Prostate gland (tissue), 2 donors: ENCODE data around the gene PDE1C. TPM values are rescaled to one million over a fixed set of nuclear protein-coding genes. Genes with fewer than 3 reads are reported as not detected.

ENCODE experiments used
- DNase-seq: peaks from one replicate; pipeline ENCODE4 v3.0.0-alpha.2; 2019; ENCODE audit warnings: low spot score
- H3K27ac ChIP-seq, 2 donors: fragments of 200-600 bp; sonication (generic); 2 replicates each; pipeline ENCODE4 v1.5.1; 2017 to 2019
- H3K27me3 ChIP-seq: fragments of 200-600 bp; sonication (generic); replicated peaks from 2 replicates; pipeline ENCODE4 v1.5.1; 2019; ENCODE audit not compliant: insufficient read depth
- H3K36me3 ChIP-seq, 2 donors: fragments of 200-600 bp; sonication (generic); 1 replicate in 1 of 2; 2 replicates in 1 of 2; pipeline versions ENCODE4 v1.5.1 to v1.8.1; 2017 to 2019
- H3K4me1 ChIP-seq: fragments of 200-600 bp; sonication (generic); replicated peaks from 2 replicates; pipeline ENCODE4 v1.5.1; 2019
- H3K4me3 ChIP-seq, 2 donors: fragments of 200-600 bp; sonication (generic); 2 replicates each; pipeline ENCODE4 v1.5.1; 2017 to 2019
- H3K9me3 ChIP-seq: fragments of 200-600 bp; sonication (generic); 2 replicates; pipeline ENCODE4 v1.5.1; 2017
- CTCF ChIP-seq, 4 experiments: fragments of 200-600 bp in 2 of 4; fragments of 450-650 bp in 2 of 4; sonication (generic) in 2 of 4; IDR thresholded peaks; 1 replicate in 3 of 4; 2 replicates in 1 of 4; pipeline ENCODE4 v1.5.1; 2016 to 2019; ENCODE audit warnings: antibody characterized with exemption in 4 of 4, mild to moderate bottlenecking in 2 of 4, moderate library complexity in 2 of 4
- POLR2A ChIP-seq: fragments of 450-650 bp; IDR thresholded peaks from one replicate; pipeline ENCODE4 v1.6.1; 2016; ENCODE audit warnings: antibody characterized with exemption, mild to moderate bottlenecking
- POLR2AphosphoS5 ChIP-seq: sonication (generic); formaldehyde crosslinking; IDR thresholded peaks from one replicate; pipeline ENCODE4 v1.6.1; 2017; ENCODE audit warnings: antibody characterized with exemption
- WGBS: methylation state at CpG from one replicate; pipeline ENCODE4 v1.1.5; 2018; 5-methylcytosine and 5-hydroxymethylcytosine counted together
- intact Hi-C: fragments of 100-400 bp; cut with DNase I; formaldehyde crosslinking; loops from one replicate; pipeline ENCODE4 v1.14.2; 2022
- total RNA-seq, 2 donors: library from RNA; depleted of rRNA; stranded (reverse); fragments of >200 nt; gene quantifications; one replicate each; pipeline ENCODE4 v1.1.0, GENCODE V29; 2016

PDE1C gene
- total RNA-seq, 2 donors from 2014 or later: 2.4 to 4.2 TPM

- Histone ChIP-seq H3K27me3 (no peaks in the 10 kb centered on the region), H3K9me3 (no peaks in the 10 kb centered on the region), H3K4me3 (no peak overlapping the region), H3K27ac (no peak overlapping the region), H3K4me1 (no peaks in the 10 kb centered on the region), H3K36me3 (no peaks in the 10 kb centered on the region)
- 46% methylated on average over 11 of the region's 11 CpGs for WGBS
- intact Hi-C loops: loop anchor here (10.0 kb wide), 1 partner anchor 174 kb away; no protein-coding TSS in a partner anchor
- no peak for TF ChIP-seq POLR2AphosphoS5
- no peak for DNase-seq
Measured at GRCh38 chr7:32068411-32069101, 1.7 kb downstream of the PDE1C start.

- Histone ChIP-seq H3K4me3 (no peak overlapping the region), H3K36me3 (no peaks in the 10 kb centered on the region), H3K27me3 (no peaks in the 10 kb centered on the region), H3K4me1 (no peaks in the 10 kb centered on the region), H3K9me3 (no peaks in the 10 kb centered on the region), H3K27ac (no peak overlapping the region)
- intact Hi-C loops: loop anchor here (10.0 kb wide), 1 partner anchor 172 kb away; no protein-coding TSS in a partner anchor
- TF ChIP-seq POLR2AphosphoS5: no peak
- TF ChIP-seq POLR2A: no peak
- no peak for TF ChIP-seq CTCF (IDR thresholded peaks at IDR 0.05)
- 77% methylated on average over 2 of the region's 2 CpGs for WGBS
- DNase-seq: no peak
Measured at GRCh38 chr7:32066441-32066840, 3.8 kb downstream of the PDE1C start.

- Histone ChIP-seq H3K27me3 (no peaks in the 10 kb centered on the region), H3K4me1 (no peaks in the 10 kb centered on the region), H3K4me3 (no peak overlapping the region), H3K27ac (no peak overlapping the region), H3K36me3 (no peaks in the 10 kb centered on the region), H3K9me3 (no peaks in the 10 kb centered on the region)
- no peak for DNase-seq
- 95% methylated on average over 5 of the region's 5 CpGs for WGBS
- intact Hi-C loops: loop anchor here (10.0 kb wide), 1 partner anchor 169 kb away; no protein-coding TSS in a partner anchor
- TF ChIP-seq POLR2A: no peak
Measured at GRCh38 chr7:32063614-32064013, 6.6 kb downstream of the PDE1C start.

- TF ChIP-seq CTCF (IDR thresholded peaks at IDR 0.05): peak in 2 of 4 experiments; percentile 12 to 38
- no peak for TF ChIP-seq POLR2A
- Histone ChIP-seq H3K27ac (no peak overlapping the region), H3K27me3 (no peaks in the 10 kb centered on the region), H3K4me1 (no peaks in the 10 kb centered on the region), H3K36me3 (no peaks in the 10 kb centered on the region), H3K4me3 (no peak overlapping the region), H3K9me3 (no peaks in the 10 kb centered on the region)
- peak; percentile 26 for DNase-seq
- intact Hi-C loops: loop anchor here (10.0 kb wide), 1 partner anchor 167 kb away; no protein-coding TSS in a partner anchor
- 28% methylated on average over 5 of the region's 5 CpGs for WGBS
Measured at GRCh38 chr7:32062150-32062549, 8.1 kb downstream of the PDE1C start.

- WGBS: 95% methylated on average over 3 of the region's 3 CpGs
- Histone ChIP-seq H3K4me1 (no peaks in the 10 kb centered on the region), H3K4me3 (no peak overlapping the region), H3K9me3 (no peaks in the 10 kb centered on the region), H3K27me3 (no peaks in the 10 kb centered on the region), H3K27ac (no peak overlapping the region), H3K36me3 (no peaks in the 10 kb centered on the region)
- no peak for DNase-seq
- intact Hi-C loops: loop anchor here (10.0 kb wide), 1 partner anchor 167 kb away; no protein-coding TSS in a partner anchor
- TF ChIP-seq POLR2AphosphoS5: no peak
- no peak for TF ChIP-seq POLR2A
- no peak for TF ChIP-seq CTCF (IDR thresholded peaks at IDR 0.05)
Measured at GRCh38 chr7:32061346-32061745, 8.9 kb downstream of the PDE1C start.
